ENCODE measurements around the gene CBX3. TPM values are rescaled to one million over a fixed set of nuclear protein-coding genes. Genes with fewer than 3 reads are reported as not detected.

The CBX3 gene
- total RNA-seq, 4 donors from 2014 or later: 41.6 to 72.3 (median 55.6) TPM

DNA sequence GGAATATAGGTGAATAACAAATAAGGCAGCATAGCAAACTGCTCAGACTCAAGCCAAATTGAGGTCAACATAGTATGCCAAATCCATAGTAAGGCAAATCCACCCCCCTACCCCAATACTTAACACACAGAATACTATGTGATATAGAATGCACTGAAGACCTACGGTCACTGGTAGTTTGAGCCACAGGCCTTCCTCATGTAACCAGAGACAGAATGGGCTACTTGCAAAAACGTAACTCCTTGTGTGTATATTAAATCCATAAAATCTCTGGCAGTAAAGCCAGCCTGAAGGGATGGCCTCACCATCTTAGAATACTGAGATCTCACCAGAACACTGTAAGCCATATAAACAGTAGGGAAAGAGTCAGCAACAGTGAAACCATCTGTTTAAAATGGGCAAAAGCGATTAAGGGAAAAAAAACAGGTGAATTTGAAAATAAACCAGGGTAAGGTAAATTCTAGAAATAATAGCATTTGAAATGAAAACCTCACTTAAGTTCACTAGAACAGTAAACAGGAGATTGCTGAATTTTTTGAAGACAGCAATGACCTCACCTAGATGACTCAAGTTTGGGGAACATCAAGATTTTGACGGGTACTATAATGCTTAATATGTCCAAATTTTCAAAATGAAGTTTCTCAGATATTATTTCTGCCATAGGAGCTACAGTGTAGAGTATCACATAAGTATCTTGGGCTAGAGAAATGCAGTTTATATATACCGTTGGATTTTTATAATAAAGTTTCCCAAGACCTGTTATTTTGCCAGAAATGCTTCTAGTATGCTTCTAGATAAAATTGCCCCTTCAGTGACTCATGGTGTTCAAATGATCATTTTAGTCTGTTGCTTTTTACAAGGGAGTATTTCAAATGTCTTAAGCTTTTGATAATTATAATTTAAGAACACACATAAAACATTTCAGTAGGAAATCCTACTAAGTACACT is 14.9 kb upstream of the CBX3 start:
- intact Hi-C loops (cut with DNase I): no loop called here
- TF ChIP-seq, protein P1, sequence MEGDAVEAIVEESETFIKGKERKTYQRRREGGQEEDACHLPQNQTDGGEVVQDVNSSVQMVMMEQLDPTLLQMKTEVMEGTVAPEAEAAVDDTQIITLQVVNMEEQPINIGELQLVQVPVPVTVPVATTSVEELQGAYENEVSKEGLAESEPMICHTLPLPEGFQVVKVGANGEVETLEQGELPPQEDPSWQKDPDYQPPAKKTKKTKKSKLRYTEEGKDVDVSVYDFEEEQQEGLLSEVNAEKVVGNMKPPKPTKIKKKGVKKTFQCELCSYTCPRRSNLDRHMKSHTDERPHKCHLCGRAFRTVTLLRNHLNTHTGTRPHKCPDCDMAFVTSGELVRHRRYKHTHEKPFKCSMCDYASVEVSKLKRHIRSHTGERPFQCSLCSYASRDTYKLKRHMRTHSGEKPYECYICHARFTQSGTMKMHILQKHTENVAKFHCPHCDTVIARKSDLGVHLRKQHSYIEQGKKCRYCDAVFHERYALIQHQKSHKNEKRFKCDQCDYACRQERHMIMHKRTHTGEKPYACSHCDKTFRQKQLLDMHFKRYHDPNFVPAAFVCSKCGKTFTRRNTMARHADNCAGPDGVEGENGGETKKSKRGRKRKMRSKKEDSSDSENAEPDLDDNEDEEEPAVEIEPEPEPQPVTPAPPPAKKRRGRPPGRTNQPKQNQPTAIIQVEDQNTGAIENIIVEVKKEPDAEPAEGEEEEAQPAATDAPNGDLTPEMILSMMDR (IDR thresholded peaks at IDR 0.05): no peak
- TF ChIP-seq POLR2A (IDR thresholded peaks at IDR 0.05): no peak
- Histone ChIP-seq H3K4me3 (replicated peaks in 1 of 3) (no peak overlapping the region), H3K27ac (no peak overlapping the region), H3K36me3 (peaks cover 29 to 36% of the 10 kb centered on the region in 2 donors), H3K27me3 (no peaks in the 10 kb centered on the region), H3K9me3 (no peaks in the 10 kb centered on the region), H3K4me1 (peaks cover 4 to 17% of the 10 kb centered on the region in 2 donors)
- DNase-seq: no peak
- 90 to 92% methylated on average over 5 of the region's 5 CpGs for WGBS, 2 donors

DNA sequence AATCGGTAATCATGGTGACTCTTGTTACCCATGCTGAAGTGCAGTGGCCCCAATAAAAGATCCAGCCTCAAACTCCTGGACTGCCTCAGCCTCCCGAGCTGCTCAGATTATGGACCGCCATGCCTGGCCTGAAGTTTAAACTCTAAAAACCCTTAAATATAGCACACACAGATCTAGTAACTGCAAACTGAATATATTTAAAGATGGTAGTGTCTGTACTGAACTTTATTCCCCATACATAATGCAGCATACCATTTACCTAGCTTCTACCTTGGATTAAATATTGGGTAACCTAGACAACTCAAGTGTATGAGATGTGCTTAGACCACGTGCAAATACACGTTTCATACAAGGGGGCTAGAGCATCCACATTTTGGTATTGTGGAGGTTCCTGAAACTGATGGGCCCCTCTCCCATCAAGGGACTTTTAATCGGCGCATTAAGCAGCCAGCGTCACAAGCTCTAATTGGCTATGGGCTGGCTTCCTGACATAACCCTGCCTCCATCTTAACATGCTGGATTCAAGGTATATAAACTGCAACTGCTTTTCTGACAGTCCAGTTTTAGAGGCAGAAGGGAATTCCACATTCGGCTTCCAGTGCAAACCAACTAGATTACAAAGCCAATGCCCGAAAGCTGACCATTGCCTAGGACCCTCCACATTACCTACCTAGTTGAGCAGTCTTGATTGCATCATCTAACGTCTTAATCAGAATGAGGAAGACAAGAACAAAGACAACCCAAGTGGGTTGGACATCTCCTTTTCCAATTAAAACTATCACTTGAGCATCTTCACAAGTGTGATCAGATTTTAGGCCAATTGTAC is 14.0 kb upstream of the CBX3 start:
- Histone ChIP-seq H3K4me1 (peaks cover 4 to 14% of the 10 kb centered on the region in 2 donors), H3K9me3 (no peaks in the 10 kb centered on the region), H3K27me3 (no peaks in the 10 kb centered on the region), H3K4me3 (replicated peaks in 1 of 3) (no peak overlapping the region), H3K27ac (no peak overlapping the region), H3K36me3 (peaks cover 39 to 46% of the 10 kb centered on the region in 2 donors)
- intact Hi-C loops (cut with DNase I): no loop called here
- 83 to 88% methylated on average over 11 of the region's 11 CpGs for WGBS, 2 donors
- TF ChIP-seq POLR2A (IDR thresholded peaks at IDR 0.05): no peak
- TF ChIP-seq, protein P1 (IDR thresholded peaks at IDR 0.05): no peak
- no peak for DNase-seq

DNA sequence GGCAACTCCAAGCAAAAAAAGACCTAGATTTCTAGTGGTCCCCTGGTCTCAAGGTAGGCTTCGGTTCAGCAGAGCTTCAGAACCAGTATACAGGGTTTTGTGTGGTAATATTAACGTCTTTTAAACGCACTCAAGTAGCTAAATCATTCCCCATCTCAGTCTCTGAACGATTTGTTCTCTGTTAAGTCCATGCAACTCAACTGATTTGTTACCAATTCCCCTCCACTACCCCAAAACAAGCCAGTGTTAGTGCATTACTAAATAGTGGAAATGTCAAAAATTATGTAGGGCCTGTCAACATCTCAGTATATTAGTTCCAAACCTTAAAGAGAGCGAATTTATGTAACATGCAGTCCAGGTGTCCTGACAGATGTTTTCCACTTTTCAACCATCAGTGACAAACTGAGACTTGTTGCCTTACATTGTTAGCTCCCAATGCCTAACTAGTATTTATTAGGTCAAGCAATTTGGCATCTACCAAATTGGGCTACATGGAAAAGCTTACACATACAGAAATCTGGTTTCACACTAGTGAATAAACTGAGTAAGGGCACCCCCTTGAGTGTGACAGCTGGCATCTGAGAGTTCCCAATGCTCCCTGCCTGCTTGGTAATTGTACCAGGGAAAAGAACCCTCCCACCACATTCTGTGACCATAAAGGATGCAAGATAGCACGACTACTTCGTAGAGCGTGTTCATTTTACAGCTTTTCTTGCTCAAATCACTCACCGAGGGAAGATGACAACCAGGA is 13.2 kb upstream of the CBX3 start:
- intact Hi-C loops (cut with DNase I): no loop called here
- no peaks in the 10 kb centered on the region for H3K9me3 ChIP-seq
- WGBS, 2 donors: 91 to 94% methylated on average over 9 of the region's 9 CpGs
- no peak overlapping the region for H3K4me3 ChIP-seq (replicated peaks in 1 of 3)
- H3K4me1 ChIP-seq: peaks cover 4 to 13% of the 10 kb centered on the region in 2 donors
- no peak for TF ChIP-seq POLR2A (IDR thresholded peaks at IDR 0.05)
- TF ChIP-seq, protein P1 (IDR thresholded peaks at IDR 0.05): no peak
- no peak for DNase-seq
- H3K36me3 ChIP-seq: peaks cover 46 to 54% of the 10 kb centered on the region in 2 donors
- no peaks in the 10 kb centered on the region for H3K27me3 ChIP-seq
- no peak overlapping the region for H3K27ac ChIP-seq

DNA sequence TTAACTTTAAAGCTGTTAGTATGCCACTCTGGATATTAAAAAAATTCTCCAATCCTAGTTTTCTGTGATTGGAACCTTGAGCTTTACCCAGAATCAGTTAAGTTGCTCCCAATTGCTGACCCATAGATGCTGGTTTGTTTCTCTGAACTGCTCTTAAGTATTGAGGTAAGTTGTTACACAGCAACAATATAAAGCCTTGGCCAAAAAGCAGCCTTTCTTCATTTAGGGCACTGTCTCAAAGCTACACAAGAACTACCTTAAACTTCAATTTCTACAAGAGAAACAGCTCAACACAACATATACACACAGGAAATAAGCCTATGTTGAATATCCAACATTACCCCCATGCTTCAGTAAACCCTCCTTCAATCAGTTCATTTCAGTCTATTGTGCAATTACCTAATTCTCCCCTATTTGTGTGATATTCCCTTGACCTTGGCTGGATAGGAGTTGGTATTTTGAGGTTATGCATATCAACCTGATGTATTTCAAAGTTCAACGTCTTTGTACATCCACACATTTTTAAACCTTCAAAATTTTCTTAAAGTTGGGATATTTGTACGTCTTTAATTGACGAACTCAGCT is 12.5 kb upstream of the CBX3 start:
- 93 to 96% methylated on average over 3 of the region's 3 CpGs for WGBS, 2 donors
- TF ChIP-seq, protein P1 (IDR thresholded peaks at IDR 0.05): no peak
- TF ChIP-seq POLR2A (IDR thresholded peaks at IDR 0.05): no peak
- Histone ChIP-seq H3K9me3 (no peaks in the 10 kb centered on the region), H3K4me1 (peaks cover 0 to 16% of the 10 kb centered on the region in 2 donors), H3K4me3 (replicated peaks in 1 of 3) (no peak overlapping the region), H3K27me3 (no peaks in the 10 kb centered on the region), H3K27ac (no peak overlapping the region), H3K36me3 (peaks cover 53 to 60% of the 10 kb centered on the region in 2 donors)
- no peak for DNase-seq
- intact Hi-C loops (cut with DNase I): no loop called here

Data from thyroid gland (tissue), 4 donors.